ENCODE results near the gene SLC22A5. TPM values are rescaled to one million over a fixed set of nuclear protein-coding genes. Genes with fewer than 3 reads are reported as not detected.

SLC22A5 gene
- total and polyA plus RNA-seq, 9 of the 15 experiments (the other 6 are each of a cell fraction or from before 2014, with no cell fraction given): 3.0 to 16.6 (median 8.3) TPM

DNA sequence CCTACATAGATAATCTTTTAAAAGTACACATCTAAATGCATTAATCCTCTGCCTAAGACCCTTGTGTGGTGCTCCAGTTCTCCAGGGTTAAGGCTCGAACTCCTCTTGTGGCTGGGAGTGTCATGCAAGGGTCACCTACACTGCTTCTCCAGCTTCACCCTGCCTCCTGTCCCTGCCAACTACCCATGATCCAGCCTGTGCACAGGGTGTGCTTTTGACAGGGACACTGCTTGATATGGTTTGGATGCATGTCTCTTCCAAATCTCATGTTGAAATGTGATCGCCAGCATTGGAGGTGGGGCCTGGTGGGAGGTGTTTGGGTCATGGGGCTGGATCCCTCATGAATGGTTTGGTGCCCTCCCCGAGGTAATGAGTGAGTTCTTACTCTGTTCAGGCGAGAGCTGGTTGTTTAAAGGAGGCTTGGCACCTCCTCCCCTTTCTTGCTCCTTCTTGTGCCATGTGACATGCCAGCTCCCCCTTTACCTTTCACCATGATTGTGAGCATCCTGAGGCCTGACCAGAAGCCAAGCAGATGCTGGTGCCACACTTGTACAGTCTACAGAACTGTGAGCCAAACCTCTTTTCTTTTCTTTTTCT is 48.5 kb downstream of the SLC22A5 start:
- 54% methylated on average over 4 of the region's 4 CpGs for WGBS (ENCODE audit: insufficient coverage, low coverage, missing lambda C conversion rate)
- Histone ChIP-seq H3K4me1 (replicated peaks in 1 of 2; ENCODE audit: control insufficient read depth in 2 of 2, insufficient read depth in 2 of 2, low read length in 2 of 2) (peaks cover 7 to 32% of the 10 kb centered on the region in 2 experiments; a peak in 4 of 5 replicates), H2AFZ (ENCODE audit: low read depth, low read length) (no peak overlapping the region), H3K27me3 (ENCODE audit: control insufficient read depth in 2 of 2, insufficient read depth in 2 of 2, low read length in 2 of 2) (no peaks in the 10 kb centered on the region), H3K9ac (ENCODE audit: insufficient read depth in 1 of 2, low read depth in 2 of 2, low read length in 2 of 2) (no peak overlapping the region), H3K9me1 (ENCODE audit: control insufficient read depth, insufficient read depth, low read length) (no peaks in the 10 kb centered on the region), H3K4me2 (ENCODE audit: insufficient read depth, low read length) (no peak overlapping the region), H3K27ac (ENCODE audit: extremely low read depth, low read depth, low read length) (no peak overlapping the region), H3K36me3 (ENCODE audit: control insufficient read depth, insufficient read depth, low read length) (no peaks in the 10 kb centered on the region), H3K4me3 (no peak overlapping the region), H4K20me1 (replicated peaks; ENCODE audit: control insufficient read depth, insufficient read depth, low read length) (no peaks in the 10 kb centered on the region), H3K79me2 (ENCODE audit: control insufficient read depth, insufficient read depth, low read length) (no peaks in the 10 kb centered on the region), H3K9me3 (replicated peaks; ENCODE audit: control insufficient read depth, insufficient read depth, low read depth, low read length) (no peaks in the 10 kb centered on the region)
- no TSS peak for BruUV-seq (replicated peaks)
- ChIA-PET POLR2A (interaction anchor here (0.7 to 1.2 kb wide), 3 partner anchors 65 to 355 kb away, joined by 3 to 4 read pairs (median 3); no protein-coding TSS in a partner anchor), CTCF (ENCODE audit: low intra/inter-chr PET ratio) (no interaction called here)
- ATAC-seq (no peak), FAIRE-seq (no peak), DNase-seq (ENCODE audit: extremely low read depth in 1 of 4, low spot score in 3 of 4) (no peak)
- intact Hi-C loops (cut with micrococcal nuclease): no loop called here
- in situ Hi-C loops (cut with MboI): no loop called here
- TF ChIP-seq ESRRA (IDR thresholded peaks at IDR 0.05; ENCODE audit: borderline replicate concordance, low read depth): no peak
- no peak for TF ChIP-seq TAF7 (tag; IDR thresholded peaks at IDR 0.05)
- no peak for TF ChIP-seq ZNF134 (CRISPR knock-in tag; conservative IDR thresholded peaks at IDR 0.05)
- no peak for TF ChIP-seq MAFK (IDR thresholded peaks at IDR 0.05; ENCODE audit: low read length)
- TF ChIP-seq POLR2AphosphoS2 (IDR thresholded peaks at IDR 0.05; ENCODE audit: low read length): no peak
- no peak for TF ChIP-seq HNRNPL (IDR thresholded peaks at IDR 0.05; ENCODE audit: low read depth, low read length)
- TF ChIP-seq TARDBP (IDR thresholded peaks at IDR 0.05): no peak
- no peak for TF ChIP-seq ZNF695 (CRISPR knock-in tag; IDR thresholded peaks at IDR 0.05)
- no peak for TF ChIP-seq TCF7L2 (IDR thresholded peaks at IDR 0.05; ENCODE audit: low read depth, low read length)
- no peak for TF ChIP-seq HLTF (IDR thresholded peaks at IDR 0.05)
- TF ChIP-seq SIN3A (IDR thresholded peaks at IDR 0.05; ENCODE audit: borderline replicate concordance in 2 of 2, control insufficient read depth in 1 of 2, low read depth in 2 of 2, low read length in 2 of 2): no peak
- TF ChIP-seq PHB2 (IDR thresholded peaks at IDR 0.05; ENCODE audit: low read depth): no peak
- TF ChIP-seq, protein P1, sequence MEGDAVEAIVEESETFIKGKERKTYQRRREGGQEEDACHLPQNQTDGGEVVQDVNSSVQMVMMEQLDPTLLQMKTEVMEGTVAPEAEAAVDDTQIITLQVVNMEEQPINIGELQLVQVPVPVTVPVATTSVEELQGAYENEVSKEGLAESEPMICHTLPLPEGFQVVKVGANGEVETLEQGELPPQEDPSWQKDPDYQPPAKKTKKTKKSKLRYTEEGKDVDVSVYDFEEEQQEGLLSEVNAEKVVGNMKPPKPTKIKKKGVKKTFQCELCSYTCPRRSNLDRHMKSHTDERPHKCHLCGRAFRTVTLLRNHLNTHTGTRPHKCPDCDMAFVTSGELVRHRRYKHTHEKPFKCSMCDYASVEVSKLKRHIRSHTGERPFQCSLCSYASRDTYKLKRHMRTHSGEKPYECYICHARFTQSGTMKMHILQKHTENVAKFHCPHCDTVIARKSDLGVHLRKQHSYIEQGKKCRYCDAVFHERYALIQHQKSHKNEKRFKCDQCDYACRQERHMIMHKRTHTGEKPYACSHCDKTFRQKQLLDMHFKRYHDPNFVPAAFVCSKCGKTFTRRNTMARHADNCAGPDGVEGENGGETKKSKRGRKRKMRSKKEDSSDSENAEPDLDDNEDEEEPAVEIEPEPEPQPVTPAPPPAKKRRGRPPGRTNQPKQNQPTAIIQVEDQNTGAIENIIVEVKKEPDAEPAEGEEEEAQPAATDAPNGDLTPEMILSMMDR (IDR thresholded peaks at IDR 0.05 in 2 of 3, conservative IDR thresholded peaks at IDR 0.05 in 1 of 3; ENCODE audit: insufficient read depth in 2 of 3, low read depth in 1 of 3, low read length in 3 of 3): no peak
- no peak for TF ChIP-seq KLF1 (tag; IDR thresholded peaks at IDR 0.05)
- TF ChIP-seq ZNF197 (CRISPR knock-in tag; IDR thresholded peaks at IDR 0.05; ENCODE audit: low read depth): no peak
- TF ChIP-seq, protein P2, sequence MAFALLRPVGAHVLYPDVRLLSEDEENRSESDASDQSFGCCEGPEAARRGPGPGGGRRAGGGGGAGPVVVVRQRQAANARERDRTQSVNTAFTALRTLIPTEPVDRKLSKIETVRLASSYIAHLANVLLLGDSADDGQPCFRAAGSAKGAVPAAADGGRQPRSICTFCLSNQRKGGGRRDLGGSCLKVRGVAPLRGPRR (CRISPR knock-in tag; IDR thresholded peaks at IDR 0.05): no peak
- TF ChIP-seq CREB1 (IDR thresholded peaks at IDR 0.05): no peak
- no peak for TF ChIP-seq CREB1 (CRISPR knock-in tag; IDR thresholded peaks at IDR 0.05)
